Upper lobe of left lung (tissue), 6 donors: ENCODE results near the gene RAD51C. TPM values are rescaled to one million over a fixed set of nuclear protein-coding genes. Genes with fewer than 3 reads are reported as not detected.
"Not testable (repeated sequence)": the region's sequence is repeated elsewhere in the genome, so short reads cannot be mapped to it uniquely, and the experiment has no call there.

ENCODE experiments used
- ATAC-seq, 2 donors: fragments of 200-7000 bp; cut with Tn5 transposase; one replicate each; pipeline ENCODE4 v1.9.1; 2022; ENCODE audit warnings: mild to moderate bottlenecking in 2 of 2, moderate library complexity in 2 of 2; ENCODE audit not compliant: low FRiP score in 2 of 2
- DNase-seq, 2 donors: peaks; one replicate each; pipeline ENCODE4 v3.0.0-alpha.2; 2019 to 2020
- H3K27ac ChIP-seq, 4 donors: fragments of 200-600 bp; sonication (generic); one replicate each; pipeline ENCODE4 v1.5.1; 2016 to 2019
- H3K27me3 ChIP-seq, 4 donors: fragments of 200-600 bp; sonication (generic); one replicate each; pipeline ENCODE4 v1.5.1; 2017 to 2019
- H3K36me3 ChIP-seq, 4 donors: fragments of 200-600 bp; sonication (generic); one replicate each; pipeline ENCODE4 v1.5.1; 2016 to 2019
- H3K4me1 ChIP-seq, 4 donors: fragments of 200-600 bp; sonication (generic); one replicate each; pipeline ENCODE4 v1.5.1; 2018 to 2019
- H3K4me3 ChIP-seq, 4 donors: fragments of 200-600 bp; sonication (generic); one replicate each; pipeline ENCODE4 v1.5.1; 2017 to 2019; ENCODE audit warnings: mild to moderate bottlenecking in 2 of 4, moderate library complexity in 1 of 4
- H3K9me3 ChIP-seq, 4 donors: fragments of 200-600 bp; sonication (generic); one replicate each; pipeline ENCODE4 v1.5.1; 2018 to 2019
- CTCF ChIP-seq, 6 experiments: fragments of 450-650 bp in 4 of 6; fragments of 200-600 bp in 2 of 6; sonication (generic) in 2 of 6; IDR thresholded peaks; one replicate each; pipeline ENCODE4 v1.5.1; 2016 to 2019; ENCODE audit warnings: antibody characterized with exemption in 6 of 6
- EP300 ChIP-seq, 4 donors: sonication (generic); formaldehyde crosslinking; IDR thresholded peaks; one replicate each; pipeline ENCODE4 v1.5.1; 2017; ENCODE audit warnings: antibody characterized with exemption in 4 of 4, control low read depth in 2 of 4
- POLR2A ChIP-seq, 4 donors: fragments of 450-650 bp; IDR thresholded peaks; one replicate each; pipeline ENCODE4 v1.5.1; 2016 to 2017; ENCODE audit warnings: antibody characterized with exemption in 4 of 4, mild to moderate bottlenecking in 2 of 4
- POLR2AphosphoS5 ChIP-seq, 2 donors: sonication (generic); formaldehyde crosslinking; IDR thresholded peaks; one replicate each; pipeline ENCODE4 v1.5.1; 2017; ENCODE audit warnings: antibody characterized with exemption in 2 of 2
- WGBS, 2 donors: methylation state at CpG; one replicate each; pipeline ENCODE4 v1.1.5; 2017 to 2018; 5-methylcytosine and 5-hydroxymethylcytosine counted together
- total RNA-seq, 6 donors: library from RNA; depleted of rRNA in 4 of 6; stranded (reverse); fragments of >200 nt in 4 of 6; gene quantifications; one replicate each; pipeline versions ENCODE4 v1.1.0 to v1.2.1, GENCODE V29; 2016 to 2021
- donor health status: DM: no; HTN: no; CAD: no; lungs with moderate emphysema.
- donor health status: DM: no; HTN: yes; CAD: no; lungs with severe emphysema.

RAD51C gene
- total RNA-seq, 6 donors from 2014 or later: 10.9 to 21.0 (median 15.9) TPM

GRCh38 chr17:58669853-58670252, 22.5 kb upstream of the RAD51C start:
- Histone ChIP-seq H3K4me1 (no peaks in the 10 kb centered on the region), H3K27me3 (no peaks in the 10 kb centered on the region), H3K27ac (no peak overlapping the region), H3K9me3 (no peaks in the 10 kb centered on the region), H3K4me3 (no peak overlapping the region), H3K36me3 (no peaks in the 10 kb centered on the region)
- no peak for ATAC-seq
- 59 to 60% methylated on average over 6 of the region's 6 CpGs for WGBS, 2 donors
- no peak for TF ChIP-seq CTCF (IDR thresholded peaks at IDR 0.05)
- no peak for TF ChIP-seq POLR2AphosphoS5 (IDR thresholded peaks at IDR 0.05)
- TF ChIP-seq POLR2A (IDR thresholded peaks at IDR 0.05): no peak
- TF ChIP-seq EP300 (IDR thresholded peaks at IDR 0.05): no peak
- DNase-seq: peak in 1 of 2 donors; percentile 27

GRCh38 chr17:58671969-58672368, 20.4 kb upstream of the RAD51C start:
- Histone ChIP-seq H3K4me3 (no peak overlapping the region), H3K4me1 (no peaks in the 10 kb centered on the region), H3K27ac (no peak overlapping the region), H3K27me3 (no peaks in the 10 kb centered on the region), H3K9me3 (no peaks in the 10 kb centered on the region), H3K36me3 (no peaks in the 10 kb centered on the region)
- TF ChIP-seq EP300 (IDR thresholded peaks at IDR 0.05) (no peak), POLR2A (IDR thresholded peaks at IDR 0.05) (no peak), CTCF (IDR thresholded peaks at IDR 0.05) (no peak), POLR2AphosphoS5 (IDR thresholded peaks at IDR 0.05) (no peak)
- WGBS, 2 donors: 88 to 96% methylated on average over 3 of the region's 3 CpGs
- DNase-seq: no peak
- ATAC-seq: no peak

- H3K27me3 ChIP-seq: no peaks in the 10 kb centered on the region
- H3K27ac ChIP-seq: no peak overlapping the region
- WGBS, 2 donors: 67 to 74% methylated on average over 4 of the region's 4 CpGs
- ATAC-seq (no peak), DNase-seq (no peak)
- no peaks in the 10 kb centered on the region for H3K36me3 ChIP-seq
- H3K4me1 ChIP-seq: no peaks in the 10 kb centered on the region
- no peak for TF ChIP-seq EP300 (IDR thresholded peaks at IDR 0.05)
- TF ChIP-seq CTCF (IDR thresholded peaks at IDR 0.05): no peak
- no peak for TF ChIP-seq POLR2AphosphoS5 (IDR thresholded peaks at IDR 0.05)
- TF ChIP-seq POLR2A (IDR thresholded peaks at IDR 0.05): no peak
- no peak overlapping the region for H3K4me3 ChIP-seq
- no peaks in the 10 kb centered on the region for H3K9me3 ChIP-seq
Observed at GRCh38 chr17:58677194-58677880, 15.1 kb upstream of the RAD51C start.

GRCh38 chr17:58678287-58678686, 14.1 kb upstream of the RAD51C start:
- not testable (repeated sequence) for H3K4me1 ChIP-seq, DNase-seq, H3K27ac ChIP-seq, H3K27me3 ChIP-seq, H3K9me3 ChIP-seq, H3K4me3 ChIP-seq, H3K36me3 ChIP-seq, ATAC-seq
- 86 to 89% methylated on average over 5 of the region's 5 CpGs for WGBS, 2 donors

- no peak for TF ChIP-seq POLR2A (IDR thresholded peaks at IDR 0.05)
- TF ChIP-seq POLR2AphosphoS5 (IDR thresholded peaks at IDR 0.05): no peak
- TF ChIP-seq CTCF (IDR thresholded peaks at IDR 0.05): no peak
- no peak for TF ChIP-seq EP300 (IDR thresholded peaks at IDR 0.05)
- Histone ChIP-seq H3K4me1 (no peaks in the 10 kb centered on the region), H3K27ac (no peak overlapping the region), H3K9me3 (no peaks in the 10 kb centered on the region), H3K4me3 (no peak overlapping the region), H3K36me3 (no peaks in the 10 kb centered on the region), H3K27me3 (no peaks in the 10 kb centered on the region)
- DNase-seq: no peak
- WGBS, 2 donors: 54 to 57% methylated on average over 12 of the region's 12 CpGs
- no peak for ATAC-seq
Observed at GRCh38 chr17:58679263-58680037, 13.0 kb upstream of the RAD51C start.
